GM21723 (cell line): ENCODE results near the gene GH1.
A peak's percentile ranks its signal among the peaks of the same experiment; 100 is the strongest.

ENCODE experiments used
- ATAC-seq: cut with Tn5 transposase; IDR thresholded peaks from one replicate; pipeline ENCODE4 v1.9.1; 2021; ENCODE audit warnings: mild to moderate bottlenecking, moderate library complexity; ENCODE audit not compliant: unreplicated experiment

Gene GH1

DNA sequence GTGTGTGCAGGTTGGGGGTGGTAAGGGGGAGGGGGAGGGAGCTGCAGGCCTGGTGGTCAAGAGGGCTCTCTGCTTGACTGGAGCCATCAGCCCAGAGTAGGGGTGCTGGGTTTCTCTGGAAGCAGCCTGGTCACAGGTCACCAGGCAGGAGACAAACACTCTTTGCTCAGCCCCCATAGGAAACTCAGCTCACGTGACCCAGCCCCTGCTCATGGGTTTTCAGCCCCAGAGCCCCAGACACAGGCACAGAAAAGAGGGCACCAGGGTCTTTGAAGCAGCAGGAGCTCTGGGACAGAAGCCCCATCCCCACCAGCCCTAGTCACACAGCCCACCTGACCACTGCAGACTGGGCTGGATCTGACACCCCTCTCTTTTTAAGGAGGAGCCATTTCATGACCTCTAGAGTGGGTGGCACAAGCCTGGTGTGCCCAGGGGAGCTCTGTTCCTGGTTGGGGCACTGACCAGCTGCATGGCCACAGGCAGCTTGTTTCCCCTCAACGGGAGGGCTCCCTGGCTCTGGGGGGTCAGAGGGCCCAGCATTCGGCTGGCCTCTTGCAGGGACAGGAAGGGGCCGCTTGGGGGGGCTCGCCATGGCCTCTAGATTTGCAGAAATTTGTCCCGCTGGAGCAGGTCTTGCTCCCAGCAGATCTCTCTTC is 27.3 kb upstream of the GH1 start:
- ATAC-seq, result peak; percentile 36

DNA sequence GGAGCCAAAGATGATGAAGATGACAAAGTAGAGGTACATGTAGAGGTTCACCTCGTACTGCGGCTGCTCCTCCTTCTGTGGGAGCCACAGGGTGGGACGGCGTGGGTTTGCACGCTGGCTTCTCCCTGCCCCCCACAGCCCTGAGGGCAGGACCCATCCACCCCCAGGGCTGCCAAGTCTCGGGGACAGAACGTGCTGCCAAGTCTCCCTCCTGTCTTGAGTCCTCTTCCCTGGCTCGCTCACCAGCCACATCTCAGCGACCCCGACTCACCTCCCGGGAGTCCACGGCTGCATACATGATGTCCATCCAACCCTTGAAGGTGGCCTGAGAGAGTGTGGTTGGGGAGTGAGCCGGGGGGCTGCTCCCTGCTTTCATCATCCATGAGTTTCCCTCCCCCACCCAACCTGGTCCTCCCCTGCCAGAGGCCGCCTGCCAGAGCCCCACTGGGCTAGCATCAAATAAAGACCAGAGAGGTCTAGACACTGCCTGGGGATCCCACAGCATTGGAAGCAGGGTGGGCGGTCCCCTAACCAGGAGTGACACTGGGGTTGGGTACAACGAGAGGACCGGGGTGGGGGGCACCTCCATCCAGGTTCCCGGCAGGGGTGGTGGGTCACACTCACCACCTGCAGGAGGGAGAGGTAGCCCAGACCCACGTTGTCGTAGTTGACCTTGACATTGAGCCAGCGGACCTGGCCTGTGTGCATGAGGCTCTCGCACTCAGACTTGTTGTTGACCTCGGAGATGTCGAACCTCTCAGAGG is 26.3 kb upstream of the GH1 start:
- no peak for ATAC-seq

GRCh38 chr17:63943745-63944144 is 25.1 kb upstream of the GH1 start:
- no peak for ATAC-seq

DNA sequence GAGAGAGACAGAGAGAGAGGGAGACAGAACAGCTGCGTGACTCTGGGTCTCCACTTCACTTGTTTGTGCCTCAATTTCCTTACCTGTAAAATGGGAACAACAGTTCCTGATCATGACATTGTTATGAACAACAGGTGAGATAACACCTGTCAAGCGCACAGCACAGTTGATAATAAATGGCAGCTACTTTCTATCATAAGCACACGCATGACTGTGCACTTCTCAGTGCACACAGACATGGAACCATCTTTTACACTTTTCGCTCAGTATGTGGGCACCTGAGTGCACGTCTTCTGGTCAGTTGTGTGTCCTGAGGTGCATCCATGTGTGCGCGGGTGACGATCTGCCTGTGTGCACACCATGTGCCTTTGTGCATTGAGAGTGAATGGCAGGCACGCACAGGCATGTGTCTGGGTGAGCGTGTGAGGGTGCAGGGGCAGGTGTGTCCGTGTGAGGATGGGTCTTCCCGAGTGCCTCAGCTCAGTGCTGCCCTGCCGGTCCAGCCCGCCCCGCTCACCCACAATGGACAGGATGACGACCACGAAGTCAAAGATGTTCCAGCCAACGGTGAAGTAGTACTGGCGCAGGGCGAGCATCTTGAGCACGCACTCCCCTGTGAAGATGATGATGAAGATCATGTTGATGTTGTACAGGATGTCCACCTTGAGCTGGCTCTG is 23.8 kb upstream of the GH1 start:
- no peak for ATAC-seq

DNA sequence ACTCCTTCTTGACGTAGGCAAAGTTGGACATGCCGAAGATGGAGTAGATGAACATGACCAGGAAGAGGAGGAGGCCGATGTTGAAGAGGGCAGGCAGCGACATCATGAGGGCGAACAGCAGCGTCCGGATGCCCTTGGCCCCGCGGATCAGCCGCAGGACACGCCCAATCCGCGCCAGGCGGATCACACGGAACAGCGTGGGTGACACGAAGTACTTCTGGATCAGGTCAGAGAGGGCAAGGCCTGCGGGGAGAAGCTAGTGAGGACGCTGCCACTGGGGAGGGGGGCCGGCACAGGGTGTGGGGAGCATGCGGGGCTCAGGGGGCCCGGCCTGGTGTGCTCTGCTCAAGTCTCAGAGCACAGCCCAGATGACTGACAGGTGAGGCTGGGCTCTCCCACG is 23.1 kb upstream of the GH1 start:
- ATAC-seq, result no peak

DNA sequence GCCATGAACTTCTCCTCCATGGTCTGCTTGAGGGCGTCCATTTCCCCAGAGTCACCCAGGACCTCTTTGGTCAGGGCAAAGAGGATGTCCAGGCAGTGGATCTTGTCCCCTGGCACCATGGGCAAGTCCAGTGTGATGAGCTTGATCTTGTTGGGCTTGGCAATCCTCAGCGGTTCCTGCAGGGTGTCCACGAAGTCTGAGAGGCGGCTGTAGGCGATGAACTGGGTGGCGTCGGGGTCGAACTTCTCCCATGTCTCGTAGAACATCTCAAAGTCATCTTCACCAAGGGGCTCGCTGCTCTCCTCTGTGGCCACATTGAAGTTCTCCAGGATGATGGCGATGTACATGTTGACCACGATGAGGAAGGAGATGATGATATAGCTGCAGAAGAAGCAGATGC is 22.5 kb upstream of the GH1 start:
- no peak for ATAC-seq

- ATAC-seq, result no peak
Measured at GRCh38 chr17:63940584-63940983, 21.9 kb upstream of the GH1 start.

GRCh38 chr17:63939884-63940283 is 21.2 kb upstream of the GH1 start:
- no peak for ATAC-seq

DNA sequence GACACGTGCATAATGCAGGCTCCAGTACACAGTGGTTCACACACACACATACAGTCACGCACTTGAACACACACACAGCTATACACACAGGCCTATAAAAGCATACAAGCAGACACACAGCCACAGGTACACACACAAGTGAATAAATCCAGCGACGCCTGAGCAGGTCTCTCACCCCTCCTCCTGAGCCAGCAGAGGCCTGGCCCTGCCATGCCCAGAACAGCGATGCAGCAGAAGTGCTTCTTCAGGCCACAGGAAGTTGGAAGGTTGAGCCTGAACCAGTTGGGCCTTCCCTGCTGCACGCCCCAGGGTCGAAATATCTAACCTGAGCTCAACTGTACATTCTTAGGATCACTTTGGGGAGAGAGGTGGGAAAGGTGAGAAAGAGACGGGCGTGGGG is 20.8 kb upstream of the GH1 start:
- no peak for ATAC-seq

GRCh38 chr17:63937920-63938319 is 19.3 kb upstream of the GH1 start:
- no peak for ATAC-seq

DNA sequence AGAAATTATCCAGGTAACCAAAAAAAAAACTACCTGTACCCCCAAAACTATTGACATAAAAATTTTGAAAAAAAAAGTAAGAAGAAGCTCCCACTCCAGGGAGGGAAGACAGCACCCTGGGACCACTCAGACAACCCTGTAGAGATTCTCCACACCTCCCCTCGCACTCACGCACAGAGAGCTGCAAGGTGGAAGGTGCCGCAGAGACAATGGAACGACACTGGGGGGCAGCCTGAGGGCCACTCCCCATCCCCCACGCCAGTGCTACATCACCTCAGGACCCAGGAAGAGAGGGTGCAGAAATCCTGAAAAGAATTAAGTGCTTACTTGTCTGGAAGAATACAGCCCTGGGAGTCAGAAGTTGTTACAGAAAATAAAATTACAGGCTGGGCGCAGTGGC is 18.7 kb upstream of the GH1 start:
- no peak for ATAC-seq

GRCh38 chr17:63934183-63935112 is 15.8 kb upstream of the GH1 start:
- no peak for ATAC-seq

DNA sequence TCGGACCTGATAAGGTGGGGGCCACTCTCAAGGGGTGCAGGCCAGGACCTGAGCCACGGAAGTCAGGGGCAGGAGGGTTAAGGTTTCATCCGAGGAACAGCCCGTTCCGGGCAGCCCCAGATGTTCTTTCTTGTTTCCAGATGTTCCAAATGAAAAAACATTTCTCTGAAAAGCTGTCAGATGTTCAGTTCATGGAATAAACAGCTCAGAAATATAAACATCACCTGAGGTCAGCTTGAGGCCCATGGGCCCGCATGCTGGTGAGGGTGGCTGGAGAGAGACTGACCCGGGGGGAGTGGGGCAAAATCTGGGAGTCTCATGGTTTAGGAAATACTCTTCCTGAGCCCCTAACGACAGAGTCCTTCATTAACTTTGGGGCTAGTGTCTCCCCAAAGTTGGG is 15.0 kb upstream of the GH1 start:
- ATAC-seq, result no peak

DNA sequence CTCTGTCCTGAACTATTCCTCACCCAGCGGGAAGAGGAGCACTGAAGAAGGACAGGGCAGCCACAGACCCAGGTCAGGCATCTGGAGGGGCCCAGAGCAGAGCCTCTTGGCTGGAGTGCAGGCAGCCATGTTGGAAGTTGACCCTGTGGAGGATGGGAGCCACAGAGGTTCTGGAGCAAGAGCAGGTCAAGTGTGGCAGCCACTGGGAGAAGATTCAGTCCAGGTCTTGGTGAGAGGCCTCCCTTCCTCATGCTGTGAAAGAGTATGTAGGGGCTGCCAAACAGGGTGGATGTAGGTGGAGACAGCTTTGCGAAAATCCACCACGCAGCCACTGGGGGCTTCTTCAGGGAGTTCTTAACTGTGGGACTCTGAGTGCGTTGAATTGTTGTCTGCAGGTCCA is 14.1 kb upstream of the GH1 start:
- peak; percentile 27 for ATAC-seq

DNA sequence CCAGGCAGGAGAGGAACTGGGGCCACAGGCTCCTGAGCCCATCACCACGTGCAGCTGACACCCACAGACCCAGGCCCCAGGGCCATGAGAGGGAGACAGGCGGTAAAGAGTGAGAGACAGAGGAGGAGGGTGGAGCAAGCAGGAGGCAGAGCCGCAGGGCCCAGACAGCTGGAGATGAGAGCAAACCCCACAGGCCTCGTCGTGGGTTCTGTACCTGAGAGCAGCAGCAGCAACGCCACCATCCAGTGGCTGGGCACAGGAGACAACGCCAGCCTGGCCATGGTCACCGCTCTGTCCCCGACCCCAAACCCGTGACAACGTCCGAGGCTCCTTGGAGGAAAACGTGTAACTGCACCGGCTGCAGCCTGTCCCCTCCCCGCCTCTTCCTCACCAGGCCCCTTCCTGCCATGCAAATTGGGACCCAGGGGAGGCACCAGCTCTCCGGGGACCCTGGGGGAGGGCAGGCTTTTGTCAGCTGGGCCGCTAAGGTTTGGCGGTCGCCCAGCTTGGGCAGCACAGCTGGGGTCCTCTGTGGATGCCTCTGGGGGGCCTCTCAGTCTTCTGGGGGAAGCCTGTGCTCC is 13.4 kb upstream of the GH1 start, which contains the start of gene CD79B:
Gene CD79B, minus strand, starts transcription at position 351 of the 581 bp plus-strand sequence. Its CDS starts 70 bp downstream, at position 281.
- ATAC-seq, result peak; percentile 82

- peak; percentile 42 for ATAC-seq
Measured at GRCh38 chr17:63930951-63931575, 12.4 kb upstream of the GH1 start.

DNA sequence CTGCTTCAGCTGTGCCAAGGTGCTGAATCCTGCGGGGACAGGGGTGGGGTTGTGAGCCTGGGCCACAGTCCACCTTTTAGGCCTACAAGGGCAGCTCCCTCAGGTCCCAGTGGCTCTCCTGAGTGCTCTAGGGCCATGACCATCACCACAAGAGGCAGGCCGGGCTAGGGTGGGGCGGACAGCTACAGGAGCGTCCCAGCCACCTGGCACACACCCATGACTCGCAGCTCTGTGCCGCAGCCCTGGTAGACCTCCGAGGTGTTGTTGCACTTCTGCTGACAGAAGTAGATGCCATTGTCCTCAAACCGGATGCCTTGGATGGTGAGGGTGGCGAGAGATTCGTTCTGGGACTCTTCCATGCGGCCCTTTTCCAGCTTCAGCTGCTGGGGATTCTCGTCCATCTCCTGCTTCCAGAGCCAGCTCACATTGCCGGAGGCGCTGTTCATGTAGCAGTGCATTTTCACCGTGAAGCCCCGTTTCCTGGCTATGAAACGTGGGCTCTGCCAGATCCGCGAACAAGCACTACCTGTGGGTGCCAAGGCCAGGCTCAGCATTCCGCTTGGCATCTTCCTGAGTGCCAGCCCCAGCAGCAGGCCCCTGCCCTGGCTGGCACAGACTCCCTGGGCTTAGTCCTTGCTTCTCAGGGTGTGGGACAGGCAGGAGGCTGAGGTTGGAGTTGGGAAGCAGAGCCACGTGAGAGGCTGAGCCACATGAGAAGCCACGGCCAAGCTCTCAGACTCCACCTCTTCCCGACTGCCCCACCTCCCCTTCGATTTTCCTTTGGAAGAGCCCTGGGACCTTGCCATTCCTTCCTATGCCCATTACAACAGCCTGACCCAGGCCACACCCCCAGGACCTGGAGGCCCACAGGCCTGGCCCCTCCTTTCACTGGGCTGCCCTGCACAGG is 11.5 kb upstream of the GH1 start:
- no peak for ATAC-seq

- no peak for ATAC-seq
Measured at GRCh38 chr17:63928966-63929695, 10.5 kb upstream of the GH1 start.
